K562 (cell line): Measurements from ENCODE around the gene ACTR1B. TPM values are rescaled to one million over a fixed set of nuclear protein-coding genes. Genes with fewer than 3 reads are reported as not detected.

Experiments
- ATAC-seq: fragments of 200-7000 bp; cut with Tn5 transposase; 3 replicates; pipeline ENCODE4 v1.9.1; 2020; ENCODE audit warnings: moderate library complexity
- BruUV-seq: library from RNA; stranded (reverse); fragments of 400-500 nt; replicated peaks from 2 replicates; lab custom pipeline; 2021; lab: Mats Ljungman, UMichigan
- CTCF ChIA-PET: fragments of 300-600 bp; formaldehyde crosslinking; extraction: SDS; loops from one replicate; lab custom pipeline; 2021; ENCODE audit warnings: low intra/inter-chr PET ratio; lab: Yijun Ruan, JAX
- POLR2A ChIA-PET: fragments of 300-600, 350-650 bp; sonication (Branson Sonifier 250); formaldehyde crosslinking; extraction: SDS; loops from one replicate; lab custom pipeline; 2021; ENCODE audit warnings: antibody characterized with exemption, inconsistent platforms; lab: Yijun Ruan, JAX
- DNase-seq, 4 experiments: peaks; one replicate each; pipeline versions ENCODE4 v3.0.0 to v3.0.0-alpha.2; 2011 to 2018; ENCODE audit warnings: low spot score in 3 of 4, mixed read lengths in 3 of 4; ENCODE audit errors: extremely low read depth in 1 of 4
- FAIRE-seq: peaks from 2 replicates; lab custom pipeline; 2011; peaks lifted over from hg19 to GRCh38; lab: Jason Lieb, UNC
- H2AFZ ChIP-seq: 2 replicates; pipeline ENCODE4 v1.6.0; 2011; ENCODE audit warnings: low read depth, low read length, control low read depth, inconsistent platforms
- H3K27ac ChIP-seq: fragments of 200-600 bp; 3 replicates; pipeline ENCODE4 v1.8.0; 2011; ENCODE audit warnings: low read depth, mild to moderate bottlenecking, control low read depth, inconsistent platforms, low read length, moderate library complexity, mixed read lengths; ENCODE audit errors: extremely low read depth
- H3K27me3 ChIP-seq, 2 experiments: fragments of 300-600 bp in 1 of 2; 2 replicates in 1 of 2; 3 replicates in 1 of 2; pipeline versions ENCODE4 v1.6.0 to v1.8.0; 2011; ENCODE audit warnings: inconsistent platforms in 2 of 2, low read length in 2 of 2, mild to moderate bottlenecking in 1 of 2, mixed read lengths in 1 of 2, moderate library complexity in 1 of 2; ENCODE audit not compliant: control insufficient read depth in 2 of 2, insufficient read depth in 2 of 2
- H3K36me3 ChIP-seq: fragments of 300-600 bp; 3 replicates; pipeline ENCODE4 v1.8.0; 2011; ENCODE audit warnings: mild to moderate bottlenecking, low read length, inconsistent platforms; ENCODE audit not compliant: control insufficient read depth, insufficient read depth
- H3K4me1 ChIP-seq, 2 experiments: fragments of 200-600 bp in 1 of 2; replicated peaks in 1 of 2; 2 replicates in 1 of 2; 3 replicates in 1 of 2; pipeline versions ENCODE4 v1.5.1 to v1.8.0; 2011; ENCODE audit warnings: inconsistent platforms in 2 of 2, low read length in 2 of 2, mild to moderate bottlenecking in 1 of 2, mixed read lengths in 1 of 2, moderate library complexity in 1 of 2; ENCODE audit not compliant: control insufficient read depth in 2 of 2, insufficient read depth in 2 of 2
- H3K4me2 ChIP-seq: 2 replicates; pipeline ENCODE4 v1.6.1; 2011; ENCODE audit warnings: low read length, control low read depth, inconsistent platforms, mixed read lengths; ENCODE audit not compliant: insufficient read depth
- H3K4me3 ChIP-seq: fragments of 200-600 bp; sonication (generic), shearing (Covaris generic); 2 replicates; pipeline ENCODE4 v1.5.1; 2016; ENCODE audit warnings: control low read depth, inconsistent platforms
- H3K79me2 ChIP-seq: fragments of 200-600 bp; 3 replicates; pipeline ENCODE4 v1.8.0; 2011; ENCODE audit warnings: low read length, inconsistent platforms; ENCODE audit not compliant: control insufficient read depth, insufficient read depth
- H3K9ac ChIP-seq, 2 experiments: 2 replicates each; pipeline versions ENCODE4 v1.6.0 to v1.6.1; 2011; ENCODE audit warnings: low read depth in 2 of 2, low read length in 2 of 2, control low read depth in 1 of 2, inconsistent platforms in 1 of 2, mild to moderate bottlenecking in 1 of 2, mixed read lengths in 1 of 2; ENCODE audit not compliant: insufficient read depth in 1 of 2
- H3K9me1 ChIP-seq: one replicate; pipeline ENCODE4 v1.6.0; 2011; ENCODE audit warnings: inconsistent platforms, mild to moderate bottlenecking, low read length, moderate library complexity; ENCODE audit not compliant: control insufficient read depth, insufficient read depth
- H3K9me3 ChIP-seq: replicated peaks from 2 replicates; pipeline ENCODE4 v1.5.1; 2011; ENCODE audit warnings: low read depth, low read length, inconsistent platforms; ENCODE audit not compliant: control insufficient read depth, insufficient read depth
- H4K20me1 ChIP-seq: replicated peaks from 2 replicates; pipeline ENCODE4 v1.6.1; 2011; ENCODE audit warnings: low read length, inconsistent platforms, mixed read lengths; ENCODE audit not compliant: control insufficient read depth, insufficient read depth
- BRD4 ChIP-seq: fragments of 200-600 bp; sonication (generic); IDR thresholded peaks from 2 replicates; pipeline ENCODE4 v1.6.1; 2017; ENCODE audit warnings: inconsistent platforms
- CEBPG ChIP-seq, 3 experiments: fragments of 200-800 bp in 1 of 3; sonication (Bioruptor generic) in 1 of 3; sonication (generic) in 1 of 3; formaldehyde crosslinking in 1 of 3; IDR thresholded peaks in 2 of 3; conservative IDR thresholded peaks in 1 of 3; 2 replicates each; pipeline versions ENCODE4 v1.6.1 to v1.8.0; 2016 to 2022; ENCODE audit warnings: missing compliant biosample characterization in 2 of 3, missing genetic modification characterization in 2 of 3, mild to moderate bottlenecking in 1 of 3, missing genetic modification reagents in 1 of 3
- FOXJ2 ChIP-seq: fragments of 200-800 bp; sonication (Bioruptor generic); IDR thresholded peaks from 2 replicates; pipeline ENCODE4 v1.6.1; 2016; ENCODE audit warnings: missing genetic modification characterization, missing compliant biosample characterization
- RAD21 ChIP-seq, 2 experiments: fragments of 250-450 bp in 1 of 2; fragments of 450-650 bp in 1 of 2; sonication (Bioruptor Pico) in 1 of 2; formaldehyde crosslinking in 1 of 2; IDR thresholded peaks in 1 of 2; conservative IDR thresholded peaks in 1 of 2; 2 replicates each; pipeline versions ENCODE4 v1.4.0 to v1.8.0; 2020 to 2022; ENCODE audit warnings: mild to moderate bottlenecking in 2 of 2, moderate library complexity in 1 of 2
- RAD51 ChIP-seq: fragments of 450-650 bp; IDR thresholded peaks from 2 replicates; pipeline ENCODE4 v1.7.1; 2016; ENCODE audit warnings: low read depth, mild to moderate bottlenecking, borderline replicate concordance
- RBM17 ChIP-seq: fragments of 200-400 bp; formaldehyde crosslinking; IDR thresholded peaks from 2 replicates; pipeline ENCODE4 v1.6.1; 2017; ENCODE audit warnings: low read depth, mild to moderate bottlenecking, low read length, borderline replicate concordance
- SNIP1 ChIP-seq: fragments of 450-650 bp; IDR thresholded peaks from 2 replicates; pipeline ENCODE4 v1.7.1; 2017; ENCODE audit warnings: low read depth, mild to moderate bottlenecking
- ZNF766 ChIP-seq: fragments of 200-800 bp; sonication (Bioruptor generic); conservative IDR thresholded peaks from 2 replicates; pipeline ENCODE4 v1.6.1; 2016; ENCODE audit warnings: missing genetic modification characterization, missing compliant biosample characterization
- WGBS: fragments of 100-300 bp; shearing (Covaris generic); methylation state at CpG from one replicate; pipeline ENCODE4 v1.1.6; 2016; ENCODE audit warnings: low coverage, mixed read lengths; ENCODE audit not compliant: insufficient coverage; ENCODE audit errors: missing lambda C conversion rate; 5-methylcytosine and 5-hydroxymethylcytosine counted together
- in situ Hi-C: fragments of 300-500 bp; cut with MboI; formaldehyde crosslinking; loops from 4 replicates; pipeline ENCODE4 v1.15.0; 2018; ENCODE audit warnings: inconsistent platforms, mixed read lengths
- intact Hi-C: fragments of 100-400 bp; cut with micrococcal nuclease; formaldehyde crosslinking; loops from 2 replicates; pipeline ENCODE4 v1.14.2; 2022
- polyA plus RNA-seq, 8 experiments: library from polyadenylated mRNA; depleted of rRNA in 4 of 8; stranded (reverse) in 5 of 8; unstranded in 3 of 8; fragments of >200 nt; fragmentation: Nextera tagmentation in 2 of 8; fragmentation: Illumina TruSeq in 1 of 8; extraction: Ambion mirVana in 2 of 8; extraction: Trizol in 1 of 8; gene quantifications; 2 replicates each; pipeline versions ENCODE4 v1.2.1 to v1.2.3, GENCODE V29; 2011 to 2014; ENCODE audit warnings: inconsistent platforms in 1 of 8, missing spikeins in 1 of 8
- total RNA-seq, 7 experiments: library from RNA; depleted of rRNA in 6 of 7; stranded (reverse); fragments of >200 nt in 6 of 7; fragmentation: Illumina TruSeq in 2 of 7; extraction: Trizol in 2 of 7; gene quantifications; 2 replicates each; pipeline versions ENCODE4 v1.2.1 to v1.2.3, GENCODE V29; 2011 to 2021; ENCODE audit warnings: low replicate concordance in 1 of 7
- TF ChIP-seq, protein P1 (sequence below): sonication (generic); formaldehyde crosslinking; IDR thresholded peaks from 2 replicates; pipeline ENCODE4 v1.8.0; 2022; ENCODE audit warnings: missing genetic modification reagents, mild to moderate bottlenecking, moderate library complexity, borderline replicate concordance
- TF ChIP-seq, protein P2 (sequence below): IDR thresholded peaks from 2 replicates; pipeline ENCODE4 v1.6.1; 2011; ENCODE audit warnings: borderline replicate concordance, low read depth, mild to moderate bottlenecking, moderate library complexity, low read length; ENCODE audit not compliant: insufficient read depth, poor library complexity, severe bottlenecking

Gene ACTR1B
- total and polyA plus RNA-seq, 9 of the 15 experiments (the other 6 are each of a cell fraction or from before 2014, with no cell fraction given): 0.49 to 42.3 (median 22.5) TPM

DNA sequence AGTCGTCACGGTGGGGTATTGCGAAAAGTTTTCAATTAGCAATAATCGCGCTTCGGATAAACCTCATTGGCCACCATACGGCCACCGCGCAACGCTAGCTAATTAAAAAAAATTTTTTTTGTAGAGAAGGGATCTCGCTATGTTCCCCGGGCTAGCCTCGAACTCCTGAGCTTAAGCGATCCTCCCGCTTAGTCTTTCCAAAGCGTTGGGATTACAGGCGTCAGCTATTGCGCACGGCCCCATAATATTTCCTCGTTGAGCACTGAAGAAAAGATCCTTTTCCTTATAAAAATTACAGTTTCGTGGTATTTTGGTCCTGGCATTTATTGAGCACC is 759 bp upstream of the ACTR1B start:
- TSS peak; percentile 91 for BruUV-seq
- H3K27me3 ChIP-seq: no peaks in the 10 kb centered on the region
- ATAC-seq (peak; percentile 10), FAIRE-seq (no peak), DNase-seq (peak in 2 of 4 experiments; percentile 7 to 67)
- H2AFZ ChIP-seq: peak overlapping the region; percentile 99
- peaks cover 24% of the 10 kb centered on the region; the same call in 2 of the 3 replicates for H3K36me3 ChIP-seq
- CTCF ChIA-PET: interaction anchor here (0.8 to 2.4 kb wide), 4 partner anchors 9 to 74 kb away, joined by 3 to 15 read pairs (median 4); no protein-coding TSS in a partner anchor
- no peaks in the 10 kb centered on the region; the same call in 1 of the 2 replicates for H4K20me1 ChIP-seq
- in situ Hi-C loops (no loop called here), intact Hi-C loops (loop anchor here (1.0 to 2.0 kb wide), 3 partner anchors 19 to 74 kb away; no protein-coding TSS in a partner anchor)
- H3K4me2 ChIP-seq: peak overlapping the region; percentile 97
- peaks cover 21 to 38% of the 10 kb centered on the region in 2 experiments; a peak in 4 of 5 replicates for H3K4me1 ChIP-seq
- H3K9ac ChIP-seq: peak overlapping the region; percentile 82 to 98
- H3K4me3 ChIP-seq: peak overlapping the region; percentile 66
- no peaks in the 10 kb centered on the region for H3K9me3 ChIP-seq
- peak overlapping the region; percentile 98 for H3K27ac ChIP-seq
- POLR2A ChIA-PET: interaction anchor here (1.0 to 4.9 kb wide), 8 partner anchors 9 to 74 kb away, joined by 3 to 135 read pairs (median 10); partner anchors contain the start of genes ANKRD36B and COX5B
- peaks cover 45% of the 10 kb centered on the region for H3K79me2 ChIP-seq
- WGBS: 1% methylated on average over 21 of the region's 21 CpGs
- peaks cover 3% of the 10 kb centered on the region for H3K9me1 ChIP-seq
- TF ChIP-seq CEBPG (CRISPR knock-in tag; IDR thresholded peaks at IDR 0.05): no peak
- TF ChIP-seq CEBPG (tag; conservative IDR thresholded peaks at IDR 0.05 in 1 of 2, IDR thresholded peaks at IDR 0.05 in 1 of 2): peak in 1 of 2 experiments; percentile 68; a peak in 2 of 4 replicates
- TF ChIP-seq, protein P1, sequence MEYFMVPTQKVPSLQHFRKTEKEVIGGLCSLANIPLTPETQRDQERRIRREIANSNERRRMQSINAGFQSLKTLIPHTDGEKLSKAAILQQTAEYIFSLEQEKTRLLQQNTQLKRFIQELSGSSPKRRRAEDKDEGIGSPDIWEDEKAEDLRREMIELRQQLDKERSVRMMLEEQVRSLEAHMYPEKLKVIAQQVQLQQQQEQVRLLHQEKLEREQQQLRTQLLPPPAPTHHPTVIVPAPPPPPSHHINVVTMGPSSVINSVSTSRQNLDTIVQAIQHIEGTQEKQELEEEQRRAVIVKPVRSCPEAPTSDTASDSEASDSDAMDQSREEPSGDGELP: no peak
- TF ChIP-seq SNIP1: no peak
- TF ChIP-seq RAD51: peak; percentile 11; the same call in 1 of the 2 replicates
- TF ChIP-seq, protein P2, sequence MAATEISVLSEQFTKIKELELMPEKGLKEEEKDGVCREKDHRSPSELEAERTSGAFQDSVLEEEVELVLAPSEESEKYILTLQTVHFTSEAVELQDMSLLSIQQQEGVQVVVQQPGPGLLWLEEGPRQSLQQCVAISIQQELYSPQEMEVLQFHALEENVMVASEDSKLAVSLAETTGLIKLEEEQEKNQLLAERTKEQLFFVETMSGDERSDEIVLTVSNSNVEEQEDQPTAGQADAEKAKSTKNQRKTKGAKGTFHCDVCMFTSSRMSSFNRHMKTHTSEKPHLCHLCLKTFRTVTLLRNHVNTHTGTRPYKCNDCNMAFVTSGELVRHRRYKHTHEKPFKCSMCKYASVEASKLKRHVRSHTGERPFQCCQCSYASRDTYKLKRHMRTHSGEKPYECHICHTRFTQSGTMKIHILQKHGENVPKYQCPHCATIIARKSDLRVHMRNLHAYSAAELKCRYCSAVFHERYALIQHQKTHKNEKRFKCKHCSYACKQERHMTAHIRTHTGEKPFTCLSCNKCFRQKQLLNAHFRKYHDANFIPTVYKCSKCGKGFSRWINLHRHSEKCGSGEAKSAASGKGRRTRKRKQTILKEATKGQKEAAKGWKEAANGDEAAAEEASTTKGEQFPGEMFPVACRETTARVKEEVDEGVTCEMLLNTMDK: no peak
- peak; percentile 13; the same call in 1 of the 2 replicates for TF ChIP-seq FOXJ2 (tag)
- TF ChIP-seq RBM17: no peak
- peak in 1 of 2 experiments; percentile 4; a peak in 1 of 4 replicates for TF ChIP-seq RAD21 (CRISPR knock-in tag; conservative IDR thresholded peaks at IDR 0.05 in 1 of 2, IDR thresholded peaks at IDR 0.05 in 1 of 2)
- 0 out of 2 replicates have a peak, but pooled peaks have one; percentile 17 for TF ChIP-seq ZNF766 (CRISPR knock-in tag)
- peak; percentile 78; the same call in 1 of the 2 replicates for TF ChIP-seq BRD4
